Natural killer cell (primary cell): ENCODE data around the gene SAMD14. TPM values are rescaled to one million over a fixed set of nuclear protein-coding genes. Genes with fewer than 3 reads are reported as not detected.

Experiments used
- ATAC-seq, 3 donors: fragments of 150-1000 bp in 2 of 3; fragments of 200-7000 bp in 1 of 3; cut with Tn5 transposase; 1 replicate in 1 of 3; 2 replicates in 2 of 3; pipeline ENCODE4 v1.10.0; 2021; ENCODE audit warnings: mild to moderate bottlenecking in 2 of 3, moderate library complexity in 2 of 3
- DNase-seq, 2 donors: peaks; one replicate each; pipeline versions ENCODE4 v3.0.0 to v3.0.0-alpha.2; 2013 to 2021; ENCODE audit warnings: mixed read lengths in 1 of 2
- H3K27ac ChIP-seq: one replicate; pipeline ENCODE4 v1.5.1; 2013; ENCODE audit warnings: mild to moderate bottlenecking, low read length
- H3K27me3 ChIP-seq: one replicate; pipeline ENCODE4 v1.6.1; 2013; ENCODE audit warnings: low read length; ENCODE audit not compliant: control insufficient read depth, insufficient read depth
- H3K36me3 ChIP-seq: one replicate; pipeline ENCODE4 v1.6.1; 2013; ENCODE audit warnings: low read length; ENCODE audit not compliant: control insufficient read depth, insufficient read depth
- H3K4me1 ChIP-seq: one replicate; pipeline ENCODE4 v1.6.1; 2013; ENCODE audit warnings: low read length; ENCODE audit not compliant: control insufficient read depth, insufficient read depth
- H3K4me3 ChIP-seq: one replicate; pipeline ENCODE4 v1.5.1; 2013; ENCODE audit warnings: low read length
- H3K9me3 ChIP-seq: one replicate; pipeline ENCODE4 v1.6.1; 2013; ENCODE audit warnings: low read length; ENCODE audit not compliant: control insufficient read depth, insufficient read depth
- H3K27ac Mint-ChIP-seq, 2 donors: one replicate each; pipeline ENCODE4 v1.8.0; 2022; ENCODE audit warnings: mild to moderate bottlenecking in 2 of 2, mixed read lengths in 2 of 2, moderate library complexity in 1 of 2
- H3K27me3 Mint-ChIP-seq, 2 donors: one replicate each; pipeline ENCODE4 v1.8.0; 2022; ENCODE audit warnings: low read depth in 2 of 2, mixed read lengths in 2 of 2
- H3K36me3 Mint-ChIP-seq: one replicate; pipeline ENCODE4 v1.8.0; 2022; ENCODE audit warnings: mixed read lengths
- H3K4me1 Mint-ChIP-seq, 2 donors: one replicate each; pipeline ENCODE4 v1.8.0; 2022; ENCODE audit warnings: mixed read lengths in 2 of 2
- H3K4me3 Mint-ChIP-seq: one replicate; pipeline ENCODE4 v1.8.0; 2022; ENCODE audit warnings: mild to moderate bottlenecking, moderate library complexity, mixed read lengths
- H3K9me3 Mint-ChIP-seq, 2 donors: one replicate each; pipeline ENCODE4 v1.8.0; 2022; ENCODE audit warnings: mixed read lengths in 2 of 2
- CTCF ChIP-seq: fragments of 200-600 bp; IDR thresholded peaks from one replicate; pipeline ENCODE4 v1.8.0; 2022; ENCODE audit warnings: antibody characterized with exemption
- WGBS: methylation state at CpG from one replicate; pipeline ENCODE4 v1.1.7; 2013; ENCODE audit warnings: missing lambda C conversion rate; ENCODE audit not compliant: insufficient coverage; 5-methylcytosine and 5-hydroxymethylcytosine counted together
- intact Hi-C: fragments of 100-400 bp; cut with micrococcal nuclease; formaldehyde crosslinking; loops from one replicate; pipeline ENCODE4 v1.14.2; 2022
- total RNA-seq, 4 donors: library from RNA; stranded (reverse); fragments of 120-200 nt in 1 of 4; gene quantifications; one replicate each; pipeline versions ENCODE4 v1.2.3 to v1.2.4, GENCODE V29; 2013 to 2022

SAMD14 gene
- total RNA-seq, 3 donors from 2014 or later (not counting 1 experiment from before 2014, with no cell fraction given) = 1.1 to 2.1 (median 1.5) TPM

GRCh38 chr17:50149091-50149416 lies 19.1 kb upstream of the SAMD14 start:
- H3K4me3 ChIP-seq = peak overlapping the region; percentile 85
- intact Hi-C loops = no loop called here

GRCh38 chr17:50148226-50149090 lies 18.5 kb upstream of the SAMD14 start:
- ATAC-seq (peak in 2 of 3 donors; percentile 6 to 28), DNase-seq (peak; percentile 43 to 78)
- H3K27ac ChIP-seq = peak overlapping the region; percentile 62
- H3K4me3 ChIP-seq = peak overlapping the region; percentile 85
- peaks cover 21% of the 10 kb centered on the region for H3K36me3 ChIP-seq
- WGBS = 0% methylated on average over 21 of the region's 25 CpGs
- Mint-ChIP-seq H3K9me3 (no peaks in the 10 kb centered on the region), H3K4me1 (peaks cover 54 to 67% of the 10 kb centered on the region in 2 donors), H3K27ac (peak overlapping the region; percentile 91 to 98), H3K27me3 (no peaks in the 10 kb centered on the region), H3K36me3 (no peaks in the 10 kb centered on the region), H3K4me3 (peak overlapping the region; percentile 97)
- H3K4me1 ChIP-seq = peaks cover 72% of the 10 kb centered on the region
- intact Hi-C loops = no loop called here
- no peak for TF ChIP-seq CTCF
- H3K9me3 ChIP-seq = no peaks in the 10 kb centered on the region
- no peaks in the 10 kb centered on the region for H3K27me3 ChIP-seq

More at GRCh38 chr17:50149091-50149416, 19.1 kb upstream of the SAMD14 start:
- no peaks in the 10 kb centered on the region for H3K9me3 Mint-ChIP-seq
- H3K4me3 Mint-ChIP-seq = peak overlapping the region; percentile 97
- no peaks in the 10 kb centered on the region for H3K9me3 ChIP-seq
- under 1% methylated on average over 30 of the region's 30 CpGs for WGBS
- H3K36me3 Mint-ChIP-seq = no peaks in the 10 kb centered on the region
- H3K4me1 Mint-ChIP-seq = peaks cover 48 to 61% of the 10 kb centered on the region in 2 donors
- H3K4me1 ChIP-seq = peaks cover 68% of the 10 kb centered on the region
- H3K27me3 Mint-ChIP-seq = no peaks in the 10 kb centered on the region
- H3K27ac ChIP-seq = peak overlapping the region; percentile 62
- no peaks in the 10 kb centered on the region for H3K27me3 ChIP-seq
- no peak for TF ChIP-seq CTCF
- H3K36me3 ChIP-seq = peaks cover 15% of the 10 kb centered on the region
- H3K27ac Mint-ChIP-seq = peak overlapping the region; percentile 91 to 98
- ATAC-seq = no peak
- no peak for DNase-seq

- ATAC-seq (no peak), DNase-seq (peak in 1 of 2 donors; percentile 27)
- no peaks in the 10 kb centered on the region for H3K9me3 ChIP-seq
- H3K4me1 ChIP-seq = peaks cover 75% of the 10 kb centered on the region
- Mint-ChIP-seq H3K36me3 (no peaks in the 10 kb centered on the region), H3K9me3 (no peaks in the 10 kb centered on the region), H3K4me3 (peak overlapping the region; percentile 97), H3K27ac (peak overlapping the region; percentile 91 to 98), H3K4me1 (peaks cover 60 to 73% of the 10 kb centered on the region in 2 donors), H3K27me3 (no peaks in the 10 kb centered on the region)
- WGBS = 14% methylated on average over 5 of the region's 5 CpGs
- H3K4me3 ChIP-seq = peak overlapping the region; percentile 85
- no peaks in the 10 kb centered on the region for H3K27me3 ChIP-seq
- H3K27ac ChIP-seq = peak overlapping the region; percentile 62
- no peak for TF ChIP-seq CTCF
- intact Hi-C loops = no loop called here
- peaks cover 25% of the 10 kb centered on the region for H3K36me3 ChIP-seq
These were observed 17.9 kb upstream of the SAMD14 start for GRCh38 chr17:50147841-50148225.
